ENCODE data around the gene ITGAL. TPM values are rescaled to one million over a fixed set of nuclear protein-coding genes. Genes with fewer than 3 reads are reported as not detected.

The ITGAL gene
- total and polyA plus RNA-seq, 2 of the 13 experiments (the other 11 are each of a cell fraction or from before 2014, with no cell fraction given), result 0.86 to 1.2 TPM

- no peak for TF ChIP-seq AKNA (CRISPR knock-in tag; IDR thresholded peaks at IDR 0.05; ENCODE audit: borderline replicate concordance)
- TF ChIP-seq ZNF235 (CRISPR knock-in tag; IDR thresholded peaks at IDR 0.05; ENCODE audit: borderline replicate concordance), result no peak
- TF ChIP-seq YEATS2 (CRISPR knock-in tag; IDR thresholded peaks at IDR 0.05; ENCODE audit: borderline replicate concordance), result no peak
- TF ChIP-seq MLX (CRISPR knock-in tag; IDR thresholded peaks at IDR 0.05), result 0 out of 2 replicates have a peak, but pooled peaks have one; percentile 16
- TF ChIP-seq ZNF276 (CRISPR knock-in tag; IDR thresholded peaks at IDR 0.05; ENCODE audit: low read depth), result no peak
- TF ChIP-seq SOX6 (IDR thresholded peaks at IDR 0.05), result no peak
- TF ChIP-seq SOX6 (CRISPR knock-in tag; IDR thresholded peaks at IDR 0.05), result no peak
- 0 out of 2 replicates have a peak, but pooled peaks have one; percentile 9 for TF ChIP-seq MED1 (CRISPR knock-in tag; IDR thresholded peaks at IDR 0.05)
- TF ChIP-seq GFI1 (CRISPR knock-in tag; IDR thresholded peaks at IDR 0.05; ENCODE audit: borderline replicate concordance), result 0 out of 2 replicates have a peak, but pooled peaks have one; percentile 43
- no peak for TF ChIP-seq SNRNP70 (IDR thresholded peaks at IDR 0.05; ENCODE audit: low read depth, low read length)
- TF ChIP-seq HINFP (CRISPR knock-in tag; IDR thresholded peaks at IDR 0.05; ENCODE audit: low read depth), result no peak
- TF ChIP-seq ZNF350 (CRISPR knock-in tag; IDR thresholded peaks at IDR 0.05; ENCODE audit: borderline replicate concordance, low read depth), result 0 out of 2 replicates have a peak, but pooled peaks have one; percentile 9
- TF ChIP-seq CREB1 (IDR thresholded peaks at IDR 0.05), result no peak
- 0 out of 2 replicates have a peak, but pooled peaks have one; percentile 53 for TF ChIP-seq CREB1 (CRISPR knock-in tag; IDR thresholded peaks at IDR 0.05)
- no peak for TF ChIP-seq GPN1 (CRISPR knock-in tag; IDR thresholded peaks at IDR 0.05; ENCODE audit: borderline replicate concordance)
- 0 out of 2 replicates have a peak, but pooled peaks have one; percentile 22 for TF ChIP-seq ZNF615 (CRISPR knock-in tag; IDR thresholded peaks at IDR 0.05; ENCODE audit: borderline replicate concordance)
- no peak for TF ChIP-seq SIX4 (CRISPR knock-in tag; IDR thresholded peaks at IDR 0.05)
- TF ChIP-seq ZBTB38 (CRISPR knock-in tag; IDR thresholded peaks at IDR 0.05), result peak; percentile 58; the same call in 1 of the 2 replicates
- TF ChIP-seq PHF5A (CRISPR knock-in tag; IDR thresholded peaks at IDR 0.05; ENCODE audit: low read depth, unreplicated experiment), result no peak
- TF ChIP-seq PHF21A (CRISPR knock-in tag; IDR thresholded peaks at IDR 0.05), result peak; percentile 33; the same call in 1 of the 2 replicates
- no peak for TF ChIP-seq ZNF414 (CRISPR knock-in tag; IDR thresholded peaks at IDR 0.05)
- 0 out of 2 replicates have a peak, but pooled peaks have one; percentile 55 for TF ChIP-seq ZNF180 (CRISPR knock-in tag; IDR thresholded peaks at IDR 0.05; ENCODE audit: borderline replicate concordance, low read depth)
Measured at GRCh38 chr16:30446203-30446595, 26.3 kb upstream of the ITGAL start (continued).
